Effector memory CD4-positive, alpha-beta T cell (primary cell): Measurements from ENCODE around the gene WWTR1.

Experiments
- DNase-seq, 3 donors: peaks; one replicate each; pipeline ENCODE4 v3.0.0-alpha.2; 2020
- H3K27ac ChIP-seq: 2 replicates; pipeline ENCODE4 v1.7.0; 2013; ENCODE audit warnings: mild to moderate bottlenecking, low read length, moderate library complexity; ENCODE audit not compliant: insufficient read depth, poor library complexity, severe bottlenecking
- H3K27me3 ChIP-seq: replicated peaks from 2 replicates; pipeline ENCODE4 v1.7.0; 2013; ENCODE audit warnings: mild to moderate bottlenecking, low read length; ENCODE audit not compliant: insufficient read depth, control insufficient read depth, poor library complexity, severe bottlenecking
- H3K36me3 ChIP-seq: 2 replicates; pipeline ENCODE4 v1.7.0; 2013; ENCODE audit warnings: mild to moderate bottlenecking, low read length, moderate library complexity; ENCODE audit not compliant: control insufficient read depth, insufficient read depth
- H3K4me1 ChIP-seq: 2 replicates; pipeline ENCODE4 v1.7.0; 2013; ENCODE audit warnings: low read length, mild to moderate bottlenecking; ENCODE audit not compliant: control insufficient read depth, insufficient read depth, poor library complexity, severe bottlenecking
- H3K4me3 ChIP-seq: 2 replicates; pipeline ENCODE4 v1.7.0; 2013; ENCODE audit warnings: low read length, low read depth, mild to moderate bottlenecking; ENCODE audit not compliant: insufficient read depth, poor library complexity, severe bottlenecking
- H3K9me3 ChIP-seq: 2 replicates; pipeline ENCODE4 v1.7.0; 2013; ENCODE audit warnings: mild to moderate bottlenecking, low read length, moderate library complexity; ENCODE audit not compliant: control insufficient read depth

Gene WWTR1

DNA sequence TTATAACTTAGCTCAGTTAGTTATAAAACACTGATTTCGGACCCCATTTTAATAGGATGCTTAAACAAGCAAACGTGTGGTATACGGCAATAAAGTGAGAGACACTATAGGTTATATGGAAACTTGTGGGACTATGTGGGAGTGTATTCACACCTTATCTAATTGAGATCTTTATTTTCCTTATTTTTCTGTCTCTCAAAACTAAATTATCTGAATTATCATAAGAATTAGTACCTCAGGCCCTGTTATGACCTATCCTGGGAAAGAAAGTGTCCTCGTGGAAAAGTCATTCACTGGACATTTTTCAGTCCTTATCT lies 14.4 kb downstream of the WWTR1 start:
- H3K4me3 ChIP-seq, result no peak overlapping the region
- H3K4me1 ChIP-seq, result no peaks in the 10 kb centered on the region
- H3K27me3 ChIP-seq, result no peaks in the 10 kb centered on the region
- H3K27ac ChIP-seq, result no peak overlapping the region
- H3K9me3 ChIP-seq, result no peaks in the 10 kb centered on the region
- no peak for DNase-seq
- H3K36me3 ChIP-seq, result no peaks in the 10 kb centered on the region

DNA sequence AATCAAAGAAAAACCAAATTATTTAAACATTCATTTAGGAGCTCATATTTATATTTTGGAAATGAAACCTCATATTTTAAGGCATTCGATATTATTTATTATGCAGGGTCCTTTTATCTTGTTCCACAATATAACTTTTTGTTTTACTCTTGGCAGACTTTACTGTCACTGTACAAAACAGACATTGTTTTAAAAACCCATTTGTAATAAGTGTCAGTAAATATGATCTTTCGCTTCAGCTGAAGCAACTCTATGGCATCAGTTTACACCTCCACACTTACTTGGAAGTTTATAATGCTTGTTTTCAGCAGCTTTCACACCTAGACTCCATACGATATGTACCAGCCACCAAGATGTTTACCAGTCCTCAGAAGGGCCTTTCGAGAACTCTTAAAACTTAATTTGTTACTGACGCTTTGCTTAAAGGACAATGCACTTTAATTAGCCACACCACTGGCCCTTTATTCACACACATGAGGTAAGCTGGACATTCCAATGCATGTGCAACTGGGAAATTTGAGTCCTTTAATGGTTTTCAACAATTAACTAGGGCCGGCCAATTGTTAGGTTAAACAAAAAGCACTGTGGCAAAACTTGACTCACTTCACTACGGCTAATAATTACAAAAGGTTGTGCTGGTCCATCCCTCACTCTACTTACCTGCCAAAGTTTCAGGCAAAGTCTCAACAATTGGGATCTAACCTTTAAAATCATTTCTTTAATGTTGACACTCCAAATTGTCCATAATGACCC lies 16.7 kb downstream of the WWTR1 start:
- Histone ChIP-seq H3K4me1 (no peaks in the 10 kb centered on the region), H3K27me3 (no peaks in the 10 kb centered on the region), H3K9me3 (no peaks in the 10 kb centered on the region), H3K4me3 (no peak overlapping the region), H3K36me3 (no peaks in the 10 kb centered on the region), H3K27ac (no peak overlapping the region)
- no peak for DNase-seq

DNA sequence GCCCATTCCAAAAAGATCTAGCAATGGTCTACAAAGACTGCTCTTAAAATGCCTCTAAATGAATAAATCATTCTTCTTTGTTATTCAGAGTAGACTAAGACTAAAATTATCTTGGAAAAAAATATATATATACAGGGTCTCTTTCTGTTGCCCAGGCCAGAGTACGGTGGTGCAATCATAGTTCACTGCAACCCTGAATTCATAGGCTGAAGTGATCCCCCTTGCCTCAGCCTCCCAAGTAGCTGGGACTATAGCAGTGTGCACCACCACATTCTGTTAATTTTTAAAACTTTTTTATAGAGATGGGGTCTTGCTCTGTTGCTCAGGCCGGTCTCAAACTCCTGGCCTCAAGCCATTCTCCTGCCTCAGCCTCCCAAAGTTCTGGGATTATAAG lies 18.7 kb downstream of the WWTR1 start:
- Histone ChIP-seq H3K36me3 (no peaks in the 10 kb centered on the region), H3K9me3 (no peaks in the 10 kb centered on the region), H3K27me3 (no peaks in the 10 kb centered on the region), H3K27ac (no peak overlapping the region), H3K4me1 (no peaks in the 10 kb centered on the region), H3K4me3 (no peak overlapping the region)
- DNase-seq, result no peak

DNA sequence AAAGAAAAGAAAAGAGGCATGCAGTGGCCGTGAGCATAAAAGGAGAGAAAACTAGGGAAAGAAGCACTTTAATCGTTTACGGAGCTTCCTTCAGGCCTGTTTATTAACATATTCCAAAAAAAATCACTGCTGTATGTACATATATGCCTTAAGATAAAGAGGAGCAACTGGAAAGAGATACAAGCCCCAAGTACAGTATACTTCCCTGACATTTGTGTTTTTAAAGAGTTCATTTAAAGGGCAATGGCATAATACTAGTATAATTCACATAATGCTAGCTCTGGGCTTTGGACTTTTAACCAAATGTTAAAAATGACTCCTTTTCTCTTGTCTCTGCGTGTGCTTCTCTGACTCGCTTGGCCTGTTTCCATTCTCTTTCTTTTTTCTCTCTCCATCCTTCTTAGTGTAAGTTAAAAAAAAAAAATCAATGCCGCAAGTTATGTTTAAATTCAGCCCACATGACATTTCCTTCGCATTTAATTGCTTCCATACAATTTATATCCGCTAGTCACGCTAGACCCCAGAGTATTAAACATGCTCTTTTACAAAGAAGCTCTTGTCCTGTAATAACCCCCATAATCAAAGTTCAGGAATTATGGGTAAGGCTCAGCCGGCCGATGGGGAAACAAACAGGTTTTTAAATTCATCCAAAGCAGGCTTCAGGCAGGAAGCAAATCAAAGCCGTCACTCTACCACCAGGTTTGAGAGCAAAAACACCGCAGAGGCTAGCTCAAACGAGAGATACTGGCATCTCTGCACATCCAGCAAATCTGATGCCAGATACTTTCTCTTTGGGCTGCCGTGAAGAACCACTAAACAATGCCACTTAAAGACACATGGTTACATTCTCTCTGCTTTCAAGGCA lies 19.4 kb downstream of the WWTR1 start:
- DNase-seq, result no peak
- H3K27ac ChIP-seq, result no peak overlapping the region
- H3K27me3 ChIP-seq, result no peaks in the 10 kb centered on the region
- no peaks in the 10 kb centered on the region for H3K36me3 ChIP-seq
- H3K4me1 ChIP-seq, result no peaks in the 10 kb centered on the region
- H3K4me3 ChIP-seq, result no peak overlapping the region
- no peaks in the 10 kb centered on the region for H3K9me3 ChIP-seq

DNA sequence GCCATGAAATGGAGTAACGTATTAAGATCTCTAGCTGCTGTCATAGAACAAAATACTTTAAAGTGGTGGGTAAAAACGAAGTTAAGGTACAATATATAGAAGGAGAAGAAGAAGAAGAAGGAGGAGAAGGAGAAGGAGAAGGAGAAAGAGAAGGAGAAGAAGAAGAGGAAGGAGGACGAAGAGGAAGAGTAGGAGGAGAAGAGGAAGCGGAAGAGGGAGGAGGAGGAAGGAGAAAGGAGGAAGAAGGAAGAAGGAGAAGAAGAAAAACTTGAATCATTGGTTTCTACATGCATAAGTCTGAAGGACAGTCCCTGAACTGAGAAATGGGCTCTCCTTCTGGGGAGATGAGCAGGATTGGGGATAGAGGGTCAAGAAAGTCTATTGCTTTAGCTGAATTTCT lies 22.4 kb downstream of the WWTR1 start:
- Histone ChIP-seq H3K27me3 (no peaks in the 10 kb centered on the region), H3K4me1 (no peaks in the 10 kb centered on the region), H3K27ac (no peak overlapping the region), H3K4me3 (no peak overlapping the region), H3K36me3 (no peaks in the 10 kb centered on the region), H3K9me3 (no peaks in the 10 kb centered on the region)
- DNase-seq, result no peak

DNA sequence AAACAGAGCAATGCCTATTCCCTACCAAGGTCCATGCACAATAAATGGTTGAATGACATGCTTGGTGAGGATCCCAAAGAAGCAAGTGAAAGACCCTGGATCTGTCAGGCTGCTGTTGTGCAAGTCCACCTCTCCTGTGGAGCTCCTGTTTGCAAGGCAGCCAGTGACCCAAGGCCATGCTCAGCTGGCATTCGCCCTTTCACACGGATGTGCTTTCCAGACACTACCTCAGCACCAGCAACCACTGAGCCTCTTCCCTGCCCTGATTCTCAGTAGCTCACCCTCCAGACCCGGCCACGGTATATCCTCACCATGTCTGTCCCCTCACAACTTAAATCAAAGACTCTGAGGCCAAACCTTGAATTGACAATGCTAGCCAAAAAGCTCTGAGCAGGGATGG lies 23.3 kb downstream of the WWTR1 start:
- Histone ChIP-seq H3K27me3 (no peaks in the 10 kb centered on the region), H3K4me1 (no peaks in the 10 kb centered on the region), H3K9me3 (no peaks in the 10 kb centered on the region), H3K27ac (no peak overlapping the region), H3K4me3 (no peak overlapping the region), H3K36me3 (no peaks in the 10 kb centered on the region)
- no peak for DNase-seq

DNA sequence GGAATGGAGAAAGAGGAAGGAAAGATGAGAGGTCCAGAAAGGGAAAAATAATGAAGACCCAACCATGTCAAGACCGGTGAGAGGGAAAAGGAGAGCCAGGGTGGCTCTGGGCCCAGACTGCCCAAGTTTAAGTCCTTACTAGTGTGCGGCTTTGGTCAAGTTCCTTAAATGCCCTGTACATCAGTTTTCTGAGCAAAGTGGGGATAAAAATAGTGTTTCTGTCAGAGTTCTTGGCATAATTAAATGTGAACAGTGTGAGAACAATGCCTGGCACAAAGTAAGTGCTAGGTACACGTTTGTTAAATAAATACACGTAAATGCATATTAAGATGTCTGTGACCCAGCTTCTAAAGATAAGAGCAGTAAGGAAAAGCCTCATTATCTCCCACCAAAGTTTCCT lies 23.8 kb downstream of the WWTR1 start:
- H3K9me3 ChIP-seq, result no peaks in the 10 kb centered on the region
- DNase-seq, result no peak
- H3K4me1 ChIP-seq, result no peaks in the 10 kb centered on the region
- H3K4me3 ChIP-seq, result no peak overlapping the region
- H3K36me3 ChIP-seq, result no peaks in the 10 kb centered on the region
- H3K27ac ChIP-seq, result no peak overlapping the region
- no peaks in the 10 kb centered on the region for H3K27me3 ChIP-seq

DNA sequence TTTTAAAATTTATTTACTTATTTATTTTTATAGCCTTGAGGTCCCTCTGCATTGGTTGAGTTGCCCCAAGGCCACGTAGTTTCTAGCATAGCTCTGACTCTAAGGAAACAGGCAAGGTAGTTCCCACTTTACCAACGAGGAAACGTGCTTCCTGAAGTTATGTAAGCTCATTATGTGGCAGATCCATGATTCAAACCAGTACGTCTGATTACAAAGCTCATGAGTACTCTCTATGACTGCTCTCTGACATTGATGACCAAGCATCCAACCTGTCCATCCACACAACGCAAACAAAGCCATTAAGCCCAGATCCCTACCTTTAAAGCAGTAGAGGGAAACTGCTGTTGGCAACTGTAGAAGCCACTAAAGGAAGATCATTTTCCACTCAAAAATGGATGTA lies 25.6 kb downstream of the WWTR1 start:
- Histone ChIP-seq H3K36me3 (no peaks in the 10 kb centered on the region), H3K4me1 (no peaks in the 10 kb centered on the region), H3K4me3 (no peak overlapping the region), H3K27ac (no peak overlapping the region), H3K9me3 (no peaks in the 10 kb centered on the region), H3K27me3 (no peaks in the 10 kb centered on the region)
- DNase-seq, result no peak

DNA sequence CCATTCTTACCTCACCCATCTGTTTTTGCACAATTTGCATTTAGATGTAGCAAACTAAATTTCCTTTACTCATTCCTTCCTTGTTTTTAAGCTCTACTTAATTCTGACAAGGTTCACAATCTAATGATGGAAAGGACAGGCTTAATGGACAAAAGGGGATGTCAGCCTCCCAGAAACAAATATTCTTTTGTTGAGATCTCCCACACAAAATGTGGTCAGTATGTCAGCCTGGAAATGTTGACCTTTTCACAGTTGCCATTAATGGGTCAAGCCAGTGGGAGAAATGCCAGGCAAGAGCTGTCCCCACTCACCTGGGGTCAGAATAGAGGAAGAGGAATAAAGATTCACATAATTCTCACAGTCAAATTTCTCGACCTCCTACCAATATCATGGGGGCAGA lies 27.0 kb downstream of the WWTR1 start:
- no peak for DNase-seq
- Histone ChIP-seq H3K4me1 (no peaks in the 10 kb centered on the region), H3K27ac (no peak overlapping the region), H3K27me3 (no peaks in the 10 kb centered on the region), H3K36me3 (no peaks in the 10 kb centered on the region), H3K9me3 (no peaks in the 10 kb centered on the region), H3K4me3 (no peak overlapping the region)

DNA sequence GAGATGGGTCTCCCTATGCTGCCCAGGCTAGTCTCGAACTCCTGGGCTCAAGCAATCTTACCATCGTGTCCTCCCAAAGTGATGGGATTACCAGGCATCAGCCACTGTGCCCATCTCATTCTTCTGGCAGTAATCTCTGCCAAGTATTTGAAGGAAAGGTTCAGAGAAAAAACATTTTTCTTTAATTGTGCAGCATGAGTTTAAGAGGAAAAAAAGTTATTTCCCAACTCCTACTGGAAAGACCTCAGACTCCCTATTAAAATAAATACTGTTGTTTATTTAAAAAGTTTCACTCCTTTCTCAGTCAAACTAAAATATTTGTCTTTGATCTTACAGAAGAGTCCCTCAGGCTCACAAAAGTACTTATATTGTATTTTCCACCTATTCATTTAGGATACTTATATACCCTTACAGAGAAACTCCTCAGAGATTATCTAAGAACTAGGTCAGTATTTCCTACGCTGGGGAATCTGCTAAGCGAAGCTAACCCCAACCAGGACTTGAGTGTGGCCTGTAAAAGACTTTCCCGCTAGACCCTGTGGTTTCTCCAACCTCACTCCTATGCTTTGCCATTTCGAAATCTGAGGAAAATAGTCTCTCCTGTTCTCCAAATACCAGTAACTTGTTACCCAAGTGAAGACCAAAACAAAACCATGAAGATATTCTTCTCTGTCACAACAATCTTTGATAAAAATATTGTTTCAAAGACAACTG lies 28.7 kb downstream of the WWTR1 start:
- Histone ChIP-seq H3K27me3 (no peaks in the 10 kb centered on the region), H3K36me3 (no peaks in the 10 kb centered on the region), H3K4me1 (no peaks in the 10 kb centered on the region), H3K4me3 (no peak overlapping the region), H3K9me3 (no peaks in the 10 kb centered on the region), H3K27ac (no peak overlapping the region)
- DNase-seq, result no peak
